ENCODE results near the gene NME9.

- TF ChIP-seq TAF1 (IDR thresholded peaks at IDR 0.05; ENCODE audit: low read depth): no peak
- TF ChIP-seq YY1 (IDR thresholded peaks at IDR 0.05; ENCODE audit: low read depth): no peak
- TF ChIP-seq REST (IDR thresholded peaks at IDR 0.05; ENCODE audit: low read depth): no peak
- no peak for TF ChIP-seq RAD21 (IDR thresholded peaks at IDR 0.05; ENCODE audit: low read depth)
- TF ChIP-seq EGR1 (IDR thresholded peaks at IDR 0.05): no peak
- no peak for TF ChIP-seq ZBTB7A (IDR thresholded peaks at IDR 0.05; ENCODE audit: low read depth)
- TF ChIP-seq CEBPB (IDR thresholded peaks at IDR 0.05): no peak
- TF ChIP-seq CREB1 (IDR thresholded peaks at IDR 0.05; ENCODE audit: low read depth): no peak
- TF ChIP-seq FOXM1 (IDR thresholded peaks at IDR 0.05; ENCODE audit: borderline replicate concordance, low read depth): no peak
- TF ChIP-seq NFIC (IDR thresholded peaks at IDR 0.05): no peak
Measured at GRCh38 chr3:138340511-138340910, 10.9 kb upstream of the NME9 start.
